GM12878 (cell line): ENCODE results near the gene SLC12A7. TPM values are rescaled to one million over a fixed set of nuclear protein-coding genes. Genes with fewer than 3 reads are reported as not detected.

ENCODE experiments used
- ATAC-seq: fragments of 200-7000 bp; cut with Tn5 transposase; 3 replicates; pipeline ENCODE4 v1.9.1; 2020; ENCODE audit warnings: mild to moderate bottlenecking, moderate library complexity
- BruUV-seq: library from RNA; stranded (reverse); fragments of 400-500 nt; replicated peaks from 2 replicates; lab custom pipeline; 2021; lab: Mats Ljungman, UMichigan
- CTCF ChIA-PET: fragments of 300-600 bp; sonication (Branson Sonifier 250); formaldehyde crosslinking; extraction: SDS; loops from one replicate; lab custom pipeline; 2021; ENCODE audit warnings: inconsistent platforms; lab: Yijun Ruan, JAX
- POLR2A ChIA-PET: fragments of 350-600 bp; formaldehyde crosslinking; extraction: SDS; loops from one replicate; lab custom pipeline; 2021; ENCODE audit warnings: inconsistent platforms; lab: Charles Lee
- RAD21 ChIA-PET: fragments of 300-600 bp; sonication (Branson Sonifier 250); formaldehyde crosslinking; loops from one replicate; lab custom pipeline; 2023; ENCODE audit warnings: antibody characterized with exemption; ENCODE audit not compliant: unreplicated experiment; lab: Charles Lee
- SMC1A ChIA-PET: fragments of 300-600 bp; sonication (Branson Sonifier 250); formaldehyde crosslinking; loops from one replicate; lab custom pipeline; 2023; ENCODE audit not compliant: unreplicated experiment, uncharacterized antibody; lab: Charles Lee
- DNase-seq: peaks from one replicate; pipeline ENCODE4 v3.0.0-alpha.2; 2011; ENCODE audit warnings: low read depth, low spot score
- FAIRE-seq: peaks from 3 replicates; lab custom pipeline; 2011; peaks lifted over from hg19 to GRCh38; lab: Jason Lieb, UNC
- H2AFZ ChIP-seq: 2 replicates; pipeline ENCODE4 v1.6.0; 2011; ENCODE audit warnings: low read depth, low read length, control low read depth; ENCODE audit not compliant: control insufficient read depth
- H3K27ac ChIP-seq: 2 replicates; pipeline ENCODE4 v1.5.1; 2011; ENCODE audit warnings: control low read depth; ENCODE audit not compliant: control insufficient read depth, insufficient read depth
- H3K27me3 ChIP-seq, 2 experiments: replicated peaks in 1 of 2; 2 replicates each; pipeline versions ENCODE4 v1.6.0 to v1.6.1; 2011; ENCODE audit warnings: low read length in 1 of 2; ENCODE audit not compliant: control insufficient read depth in 2 of 2, insufficient read depth in 2 of 2
- H3K36me3 ChIP-seq, 2 experiments: 2 replicates each; pipeline ENCODE4 v1.5.1; 2011; ENCODE audit warnings: low read length in 1 of 2; ENCODE audit not compliant: control insufficient read depth in 2 of 2, insufficient read depth in 2 of 2
- H3K4me1 ChIP-seq: 2 replicates; pipeline ENCODE4 v1.6.1; 2011; ENCODE audit warnings: mild to moderate bottlenecking, low read length, moderate library complexity, mixed read lengths; ENCODE audit not compliant: control insufficient read depth, insufficient read depth
- H3K4me2 ChIP-seq: 2 replicates; pipeline ENCODE4 v1.6.0; 2011; ENCODE audit warnings: control low read depth; ENCODE audit not compliant: control insufficient read depth, insufficient read depth
- H3K4me3 ChIP-seq: fragments of 200-600 bp; sonication (generic); 2 replicates; pipeline ENCODE4 v1.5.1; 2016
- H3K79me2 ChIP-seq: 2 replicates; pipeline ENCODE4 v1.6.0; 2011; ENCODE audit warnings: low read length; ENCODE audit not compliant: control insufficient read depth, insufficient read depth
- H3K9ac ChIP-seq: 2 replicates; pipeline ENCODE4 v1.8.0; 2011; ENCODE audit warnings: low read length, control low read depth, mixed read lengths; ENCODE audit not compliant: control insufficient read depth, insufficient read depth
- H3K9me3 ChIP-seq: replicated peaks from 3 replicates; pipeline ENCODE4 v1.5.1; 2011; ENCODE audit warnings: mild to moderate bottlenecking, low read length; ENCODE audit not compliant: control insufficient read depth, insufficient read depth
- H4K20me1 ChIP-seq: 2 replicates; pipeline ENCODE4 v1.6.0; 2011; ENCODE audit not compliant: control insufficient read depth, insufficient read depth
- CREM ChIP-seq: IDR thresholded peaks from 2 replicates; pipeline ENCODE4 v1.6.1; 2014; ENCODE audit warnings: antibody characterized with exemption, low read depth
- RFX5 ChIP-seq: IDR thresholded peaks from 2 replicates; pipeline ENCODE4 v1.6.1; 2011; ENCODE audit warnings: low read depth, low read length, improper control_type of control experiment
- SMAD1 ChIP-seq: fragments of 450-650 bp; IDR thresholded peaks from 2 replicates; pipeline ENCODE4 v1.6.1; 2018; ENCODE audit warnings: mild to moderate bottlenecking, low read depth; ENCODE audit not compliant: partially characterized antibody
- SMARCA5 ChIP-seq: fragments of 450-650 bp; IDR thresholded peaks from 2 replicates; pipeline ENCODE4 v1.6.1; 2017; ENCODE audit warnings: mild to moderate bottlenecking
- TARDBP ChIP-seq: IDR thresholded peaks from 2 replicates; pipeline ENCODE4 v1.6.1; 2016; ENCODE audit warnings: borderline replicate concordance
- ZBED1 ChIP-seq: IDR thresholded peaks from 2 replicates; pipeline ENCODE4 v1.6.1; 2016; ENCODE audit warnings: borderline replicate concordance
- WGBS: methylation state at CpG from one replicate; pipeline ENCODE4 v1.1.6; 2016; ENCODE audit warnings: low lambda C conversion rate; ENCODE audit not compliant: insufficient replicate concordance, insufficient coverage; ENCODE audit errors: missing lambda C conversion rate; 5-methylcytosine and 5-hydroxymethylcytosine counted together
- in situ Hi-C: fragments of 300-500 bp; cut with MboI; formaldehyde crosslinking; loops from 9 replicates; pipeline ENCODE4 v1.14.3; 2018; ENCODE audit warnings: mixed read lengths
- intact Hi-C: fragments of 100-400 bp; cut with micrococcal nuclease; formaldehyde crosslinking; loops from one replicate; pipeline ENCODE4 v1.14.2; 2022; ENCODE audit not compliant: unreplicated experiment
- polyA plus RNA-seq, 11 experiments: library from polyadenylated mRNA; depleted of rRNA in 4 of 11; unstranded in 6 of 11; stranded (reverse) in 5 of 11; fragments of >200 nt; fragmentation: Nextera tagmentation in 4 of 11; fragmentation: Illumina TruSeq in 1 of 11; extraction: Ambion mirVana in 4 of 11; extraction: Trizol in 1 of 11; gene quantifications; 1 replicate in 1 of 11; 2 replicates in 10 of 11; pipeline versions ENCODE4 v1.2.1 to v1.2.3, GENCODE V29; 2011 to 2016; ENCODE audit warnings: inconsistent platforms in 2 of 11, missing spikeins in 2 of 11, low read depth in 1 of 11
- total RNA-seq, 4 experiments: library from RNA; depleted of rRNA in 3 of 4; stranded (reverse); fragments of >200 nt in 3 of 4; fragmentation: Illumina TruSeq in 1 of 4; extraction: Trizol in 1 of 4; gene quantifications; 2 replicates each; pipeline versions ENCODE4 v1.2.1 to v1.2.3, GENCODE V29; 2013 to 2021
- TF ChIP-seq, protein P1 (sequence below): IDR thresholded peaks from 2 replicates; pipeline ENCODE4 v1.6.1; 2011; ENCODE audit warnings: low read depth, mild to moderate bottlenecking, low read length, moderate library complexity, borderline replicate concordance; ENCODE audit errors: extremely low read depth
- TF ChIP-seq, protein P2 (sequence below): fragments of 450-650 bp; IDR thresholded peaks from 2 replicates; pipeline ENCODE4 v1.6.1; 2016; ENCODE audit warnings: mild to moderate bottlenecking, moderate library complexity, borderline replicate concordance
- TF ChIP-seq, protein P3 (sequence below): IDR thresholded peaks from 2 replicates; pipeline ENCODE4 v1.6.1; 2012; ENCODE audit warnings: mild to moderate bottlenecking, low read depth, low read length
- TF ChIP-seq, protein P4 (sequence below), 3 experiments: IDR thresholded peaks in 2 of 3; conservative IDR thresholded peaks in 1 of 3; 2 replicates each; pipeline ENCODE4 v1.5.1; 2011; ENCODE audit warnings: low read depth in 3 of 3, low read length in 3 of 3, mild to moderate bottlenecking in 3 of 3, control low read depth in 2 of 3, moderate library complexity in 2 of 3, inconsistent platforms in 1 of 3, mixed read lengths in 1 of 3; ENCODE audit not compliant: control insufficient read depth in 2 of 3, insufficient read depth in 1 of 3; ENCODE audit errors: extremely low read depth in 1 of 3
- TF ChIP-seq, protein P5 (sequence below): fragments of 450-650 bp; conservative IDR thresholded peaks from 2 replicates; pipeline ENCODE4 v1.6.1; 2017; ENCODE audit warnings: mild to moderate bottlenecking, moderate library complexity

SLC12A7 gene
- total and polyA plus RNA-seq, 10 of the 15 experiments (the other 5 are each of a cell fraction or from before 2014, with no cell fraction given): 0.10 to 10.0 (median 2.9) TPM

DNA sequence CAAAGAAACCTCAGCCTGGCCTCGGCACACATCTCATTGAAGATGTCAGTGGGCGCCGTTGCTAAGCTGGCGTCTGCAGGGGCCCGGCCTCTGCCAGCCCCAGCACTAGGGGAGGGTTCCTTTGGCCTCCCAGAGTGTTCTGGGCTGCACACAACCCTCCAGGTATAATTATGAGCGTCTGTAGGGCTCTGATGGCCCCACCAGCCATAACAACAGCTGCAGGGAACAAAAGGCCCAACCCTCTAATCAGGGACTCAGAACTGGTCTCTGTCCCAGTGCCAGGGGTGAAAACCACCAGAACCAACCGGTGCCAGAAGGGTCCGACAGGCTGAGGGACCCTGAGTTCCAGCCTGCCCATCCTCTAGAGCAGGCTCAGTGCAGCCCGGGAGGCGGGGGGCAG lies 39.5 kb upstream of the SLC12A7 start:
- Histone ChIP-seq H3K27me3 (peaks cover 0 to 2% of the 10 kb centered on the region in 2 experiments; a peak in 3 of 4 replicates), H3K9me3 (no peaks in the 10 kb centered on the region; the same call in 2 of the 3 replicates), H3K27ac (no peak overlapping the region), H3K9ac (no peak overlapping the region), H3K4me1 (no peaks in the 10 kb centered on the region), H3K4me3 (no peak overlapping the region), H3K79me2 (no peaks in the 10 kb centered on the region), H3K4me2 (no peak overlapping the region), H3K36me3 (no peaks in the 10 kb centered on the region), H2AFZ (no peak overlapping the region), H4K20me1 (no peaks in the 10 kb centered on the region)
- FAIRE-seq (no peak), DNase-seq (no peak), ATAC-seq (no peak)
- ChIA-PET CTCF (interaction anchor here (1.9 to 2.8 kb wide), 5 partner anchors 11 to 23 kb away, joined by 6 to 11 read pairs (median 9); no protein-coding TSS in a partner anchor), POLR2A (no interaction called here), RAD21 (interaction anchor here (2.7 kb wide), 1 partner anchor 10 kb away, joined by 7 read pairs; no protein-coding TSS in a partner anchor), SMC1A (interaction anchor here (1.4 kb wide), 1 partner anchor 17 kb away, joined by 3 read pairs; no protein-coding TSS in a partner anchor)
- in situ Hi-C loops (no loop called here), intact Hi-C loops (no loop called here)
- BruUV-seq: no TSS peak
- 35% methylated on average over 8 of the region's 10 CpGs for WGBS
- TF ChIP-seq, protein P1, sequence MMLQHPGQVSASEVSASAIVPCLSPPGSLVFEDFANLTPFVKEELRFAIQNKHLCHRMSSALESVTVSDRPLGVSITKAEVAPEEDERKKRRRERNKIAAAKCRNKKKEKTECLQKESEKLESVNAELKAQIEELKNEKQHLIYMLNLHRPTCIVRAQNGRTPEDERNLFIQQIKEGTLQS: no peak
- TF ChIP-seq, protein P2, sequence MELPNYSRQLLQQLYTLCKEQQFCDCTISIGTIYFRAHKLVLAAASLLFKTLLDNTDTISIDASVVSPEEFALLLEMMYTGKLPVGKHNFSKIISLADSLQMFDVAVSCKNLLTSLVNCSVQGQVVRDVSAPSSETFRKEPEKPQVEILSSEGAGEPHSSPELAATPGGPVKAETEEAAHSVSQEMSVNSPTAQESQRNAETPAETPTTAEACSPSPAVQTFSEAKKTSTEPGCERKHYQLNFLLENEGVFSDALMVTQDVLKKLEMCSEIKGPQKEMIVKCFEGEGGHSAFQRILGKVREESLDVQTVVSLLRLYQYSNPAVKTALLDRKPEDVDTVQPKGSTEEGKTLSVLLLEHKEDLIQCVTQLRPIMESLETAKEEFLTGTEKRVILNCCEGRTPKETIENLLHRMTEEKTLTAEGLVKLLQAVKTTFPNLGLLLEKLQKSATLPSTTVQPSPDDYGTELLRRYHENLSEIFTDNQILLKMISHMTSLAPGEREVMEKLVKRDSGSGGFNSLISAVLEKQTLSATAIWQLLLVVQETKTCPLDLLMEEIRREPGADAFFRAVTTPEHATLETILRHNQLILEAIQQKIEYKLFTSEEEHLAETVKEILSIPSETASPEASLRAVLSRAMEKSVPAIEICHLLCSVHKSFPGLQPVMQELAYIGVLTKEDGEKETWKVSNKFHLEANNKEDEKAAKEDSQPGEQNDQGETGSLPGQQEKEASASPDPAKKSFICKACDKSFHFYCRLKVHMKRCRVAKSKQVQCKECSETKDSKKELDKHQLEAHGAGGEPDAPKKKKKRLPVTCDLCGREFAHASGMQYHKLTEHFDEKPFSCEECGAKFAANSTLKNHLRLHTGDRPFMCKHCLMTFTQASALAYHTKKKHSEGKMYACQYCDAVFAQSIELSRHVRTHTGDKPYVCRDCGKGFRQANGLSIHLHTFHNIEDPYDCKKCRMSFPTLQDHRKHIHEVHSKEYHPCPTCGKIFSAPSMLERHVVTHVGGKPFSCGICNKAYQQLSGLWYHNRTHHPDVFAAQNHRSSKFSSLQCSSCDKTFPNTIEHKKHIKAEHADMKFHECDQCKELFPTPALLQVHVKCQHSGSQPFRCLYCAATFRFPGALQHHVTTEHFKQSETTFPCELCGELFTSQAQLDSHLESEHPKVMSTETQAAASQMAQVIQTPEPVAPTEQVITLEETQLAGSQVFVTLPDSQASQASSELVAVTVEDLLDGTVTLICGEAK: no peak
- TF ChIP-seq SMAD1 (no peak), TARDBP (no peak), SMARCA5 (no peak), ZBED1 (no peak), CREM (no peak), RFX5 (no peak)
- TF ChIP-seq, protein P3, sequence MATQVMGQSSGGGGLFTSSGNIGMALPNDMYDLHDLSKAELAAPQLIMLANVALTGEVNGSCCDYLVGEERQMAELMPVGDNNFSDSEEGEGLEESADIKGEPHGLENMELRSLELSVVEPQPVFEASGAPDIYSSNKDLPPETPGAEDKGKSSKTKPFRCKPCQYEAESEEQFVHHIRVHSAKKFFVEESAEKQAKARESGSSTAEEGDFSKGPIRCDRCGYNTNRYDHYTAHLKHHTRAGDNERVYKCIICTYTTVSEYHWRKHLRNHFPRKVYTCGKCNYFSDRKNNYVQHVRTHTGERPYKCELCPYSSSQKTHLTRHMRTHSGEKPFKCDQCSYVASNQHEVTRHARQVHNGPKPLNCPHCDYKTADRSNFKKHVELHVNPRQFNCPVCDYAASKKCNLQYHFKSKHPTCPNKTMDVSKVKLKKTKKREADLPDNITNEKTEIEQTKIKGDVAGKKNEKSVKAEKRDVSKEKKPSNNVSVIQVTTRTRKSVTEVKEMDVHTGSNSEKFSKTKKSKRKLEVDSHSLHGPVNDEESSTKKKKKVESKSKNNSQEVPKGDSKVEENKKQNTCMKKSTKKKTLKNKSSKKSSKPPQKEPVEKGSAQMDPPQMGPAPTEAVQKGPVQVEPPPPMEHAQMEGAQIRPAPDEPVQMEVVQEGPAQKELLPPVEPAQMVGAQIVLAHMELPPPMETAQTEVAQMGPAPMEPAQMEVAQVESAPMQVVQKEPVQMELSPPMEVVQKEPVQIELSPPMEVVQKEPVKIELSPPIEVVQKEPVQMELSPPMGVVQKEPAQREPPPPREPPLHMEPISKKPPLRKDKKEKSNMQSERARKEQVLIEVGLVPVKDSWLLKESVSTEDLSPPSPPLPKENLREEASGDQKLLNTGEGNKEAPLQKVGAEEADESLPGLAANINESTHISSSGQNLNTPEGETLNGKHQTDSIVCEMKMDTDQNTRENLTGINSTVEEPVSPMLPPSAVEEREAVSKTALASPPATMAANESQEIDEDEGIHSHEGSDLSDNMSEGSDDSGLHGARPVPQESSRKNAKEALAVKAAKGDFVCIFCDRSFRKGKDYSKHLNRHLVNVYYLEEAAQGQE: no peak
- TF ChIP-seq, protein P4, sequence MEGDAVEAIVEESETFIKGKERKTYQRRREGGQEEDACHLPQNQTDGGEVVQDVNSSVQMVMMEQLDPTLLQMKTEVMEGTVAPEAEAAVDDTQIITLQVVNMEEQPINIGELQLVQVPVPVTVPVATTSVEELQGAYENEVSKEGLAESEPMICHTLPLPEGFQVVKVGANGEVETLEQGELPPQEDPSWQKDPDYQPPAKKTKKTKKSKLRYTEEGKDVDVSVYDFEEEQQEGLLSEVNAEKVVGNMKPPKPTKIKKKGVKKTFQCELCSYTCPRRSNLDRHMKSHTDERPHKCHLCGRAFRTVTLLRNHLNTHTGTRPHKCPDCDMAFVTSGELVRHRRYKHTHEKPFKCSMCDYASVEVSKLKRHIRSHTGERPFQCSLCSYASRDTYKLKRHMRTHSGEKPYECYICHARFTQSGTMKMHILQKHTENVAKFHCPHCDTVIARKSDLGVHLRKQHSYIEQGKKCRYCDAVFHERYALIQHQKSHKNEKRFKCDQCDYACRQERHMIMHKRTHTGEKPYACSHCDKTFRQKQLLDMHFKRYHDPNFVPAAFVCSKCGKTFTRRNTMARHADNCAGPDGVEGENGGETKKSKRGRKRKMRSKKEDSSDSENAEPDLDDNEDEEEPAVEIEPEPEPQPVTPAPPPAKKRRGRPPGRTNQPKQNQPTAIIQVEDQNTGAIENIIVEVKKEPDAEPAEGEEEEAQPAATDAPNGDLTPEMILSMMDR (IDR thresholded peaks at IDR 0.05 in 2 of 3, conservative IDR thresholded peaks at IDR 0.05 in 1 of 3; ENCODE audit: control insufficient read depth in 2 of 3, extremely low read depth in 1 of 3, insufficient read depth in 1 of 3, low read depth in 3 of 3, low read length in 3 of 3): no peak
- TF ChIP-seq, protein P5, sequence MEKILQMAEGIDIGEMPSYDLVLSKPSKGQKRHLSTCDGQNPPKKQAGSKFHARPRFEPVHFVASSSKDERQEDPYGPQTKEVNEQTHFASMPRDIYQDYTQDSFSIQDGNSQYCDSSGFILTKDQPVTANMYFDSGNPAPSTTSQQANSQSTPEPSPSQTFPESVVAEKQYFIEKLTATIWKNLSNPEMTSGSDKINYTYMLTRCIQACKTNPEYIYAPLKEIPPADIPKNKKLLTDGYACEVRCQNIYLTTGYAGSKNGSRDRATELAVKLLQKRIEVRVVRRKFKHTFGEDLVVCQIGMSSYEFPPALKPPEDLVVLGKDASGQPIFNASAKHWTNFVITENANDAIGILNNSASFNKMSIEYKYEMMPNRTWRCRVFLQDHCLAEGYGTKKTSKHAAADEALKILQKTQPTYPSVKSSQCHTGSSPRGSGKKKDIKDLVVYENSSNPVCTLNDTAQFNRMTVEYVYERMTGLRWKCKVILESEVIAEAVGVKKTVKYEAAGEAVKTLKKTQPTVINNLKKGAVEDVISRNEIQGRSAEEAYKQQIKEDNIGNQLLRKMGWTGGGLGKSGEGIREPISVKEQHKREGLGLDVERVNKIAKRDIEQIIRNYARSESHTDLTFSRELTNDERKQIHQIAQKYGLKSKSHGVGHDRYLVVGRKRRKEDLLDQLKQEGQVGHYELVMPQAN: no peak
